HepG2 (cell line): ENCODE data around the gene PPP2R5C. TPM values are rescaled to one million over a fixed set of nuclear protein-coding genes. Genes with fewer than 3 reads are reported as not detected.

Experiments
- ATAC-seq: fragments of 200-7000 bp; cut with Tn5 transposase; 3 replicates; pipeline ENCODE4 v1.9.1; 2020; ENCODE audit warnings: mild to moderate bottlenecking, moderate library complexity
- BruUV-seq: library from RNA; stranded (reverse); fragments of 400-500 nt; replicated peaks from 2 replicates; lab custom pipeline; 2021; lab: Mats Ljungman, UMichigan
- CTCF ChIA-PET: fragments of 300-600 bp; formaldehyde crosslinking; extraction: SDS; loops from one replicate; lab custom pipeline; 2021; ENCODE audit warnings: low total read pairs, inconsistent platforms, low intra/inter-chr PET ratio; lab: Yijun Ruan, JAX
- POLR2A ChIA-PET: fragments of 350-600 bp; sonication (Branson Sonifier 250); formaldehyde crosslinking; loops from one replicate; lab custom pipeline; 2020; ENCODE audit warnings: antibody characterized with exemption, inconsistent platforms; lab: Yijun Ruan, JAX
- DNase-seq: peaks from one replicate; pipeline ENCODE4 v3.0.0-alpha.2; 2015; ENCODE audit warnings: low spot score
- FAIRE-seq: peaks from 3 replicates; lab custom pipeline; 2011; peaks lifted over from hg19 to GRCh38; lab: Jason Lieb, UNC
- H2AFZ ChIP-seq: one replicate; pipeline ENCODE4 v1.6.1; 2011; ENCODE audit warnings: low read length, inconsistent platforms
- H3K27ac ChIP-seq: fragments of 300-600 bp; 3 replicates; pipeline ENCODE4 v1.8.0; 2011; ENCODE audit warnings: mixed run types, mild to moderate bottlenecking, mixed read lengths, low read length, inconsistent platforms; ENCODE audit not compliant: insufficient read depth; ENCODE audit errors: extremely low read length
- H3K27me3 ChIP-seq, 2 experiments: fragments of 200-600 bp in 1 of 2; 2 replicates in 1 of 2; 3 replicates in 1 of 2; pipeline versions ENCODE4 v1.6.0 to v1.8.0; 2011; ENCODE audit warnings: low read length in 2 of 2, mild to moderate bottlenecking in 2 of 2, moderate library complexity in 2 of 2, inconsistent platforms in 1 of 2; ENCODE audit not compliant: insufficient read depth in 2 of 2, control insufficient read depth in 1 of 2
- H3K36me3 ChIP-seq, 2 experiments: fragments of 200-600 bp in 1 of 2; replicated peaks in 1 of 2; 2 replicates in 1 of 2; 3 replicates in 1 of 2; pipeline versions ENCODE4 v1.5.1 to v1.8.0; 2011; ENCODE audit warnings: low read length in 2 of 2, inconsistent platforms in 1 of 2; ENCODE audit not compliant: insufficient read depth in 2 of 2, control insufficient read depth in 1 of 2
- H3K4me1 ChIP-seq: 2 replicates; pipeline ENCODE4 v1.5.1; 2012; ENCODE audit warnings: low read length, inconsistent platforms; ENCODE audit not compliant: insufficient read depth
- H3K4me2 ChIP-seq: 2 replicates; pipeline ENCODE4 v1.6.0; 2011; ENCODE audit warnings: low read depth, low read length, inconsistent platforms
- H3K4me3 ChIP-seq, 3 experiments: fragments of 200-600 bp in 1 of 3; sonication (generic), shearing (Covaris generic) in 1 of 3; replicated peaks in 1 of 3; 2 replicates each; pipeline ENCODE4 v1.5.1; 2011 to 2016; ENCODE audit warnings: low read length in 3 of 3, inconsistent platforms in 2 of 3, low read depth in 2 of 3, mild to moderate bottlenecking in 2 of 3, control low read depth in 1 of 3, mixed read lengths in 1 of 3; ENCODE audit not compliant: insufficient read depth in 1 of 3
- H3K79me2 ChIP-seq: one replicate; pipeline ENCODE4 v1.6.1; 2011; ENCODE audit warnings: low read length, inconsistent platforms; ENCODE audit not compliant: insufficient read depth
- H3K9ac ChIP-seq: 2 replicates; pipeline ENCODE4 v1.6.0; 2011; ENCODE audit warnings: mild to moderate bottlenecking, low read depth, low read length, inconsistent platforms; ENCODE audit not compliant: insufficient read depth
- H3K9me3 ChIP-seq: 2 replicates; pipeline ENCODE4 v1.5.1; 2012; ENCODE audit warnings: mild to moderate bottlenecking, low read length
- H4K20me1 ChIP-seq: 2 replicates; pipeline ENCODE4 v1.6.0; 2011; ENCODE audit warnings: inconsistent platforms, mild to moderate bottlenecking, low read length, moderate library complexity; ENCODE audit not compliant: insufficient read depth
- FIP1L1 ChIP-seq: fragments of 200-400 bp; formaldehyde crosslinking; IDR thresholded peaks from 2 replicates; pipeline ENCODE4 v1.6.1; 2018; ENCODE audit warnings: low read depth, mild to moderate bottlenecking, low read length, moderate library complexity, borderline replicate concordance; ENCODE audit not compliant: insufficient read depth
- PAX8 ChIP-seq: sonication (generic); formaldehyde crosslinking; IDR thresholded peaks from 2 replicates; pipeline ENCODE4 v1.8.0; 2022; ENCODE audit warnings: mild to moderate bottlenecking, missing genetic modification reagents, borderline replicate concordance
- ZNF431 ChIP-seq: sonication (generic); formaldehyde crosslinking; IDR thresholded peaks from 2 replicates; pipeline ENCODE4 v1.9.0; 2022; ENCODE audit warnings: missing genetic modification reagents, low read depth, mild to moderate bottlenecking, borderline replicate concordance
- ZNF530 ChIP-seq: sonication (generic); formaldehyde crosslinking; IDR thresholded peaks from 2 replicates; pipeline ENCODE4 v1.5.0; 2020; ENCODE audit warnings: low read depth, mild to moderate bottlenecking, missing genetic modification reagents
- WGBS: methylation state at CpG from one replicate; pipeline ENCODE4 v1.1.6; 2017; ENCODE audit warnings: low lambda C conversion rate; 5-methylcytosine and 5-hydroxymethylcytosine counted together
- in situ Hi-C: cut with HindIII; loops from 2 replicates; pipeline ENCODE4 v1.10.0; 2017; ENCODE audit warnings: low pct_unique_long_range_greater_than_20kb; ENCODE audit not compliant: extremely low pct_ligation_motif_present
- intact Hi-C: fragments of 100-400 bp; cut with micrococcal nuclease; formaldehyde crosslinking; loops from one replicate; pipeline ENCODE4 v1.10.0; 2022; ENCODE audit not compliant: unreplicated experiment
- polyA plus RNA-seq, 8 experiments: library from polyadenylated mRNA; depleted of rRNA in 3 of 8; stranded (reverse) in 7 of 8; unstranded in 1 of 8; fragments of >200 nt; fragmentation: Illumina TruSeq in 4 of 8; extraction: Trizol in 4 of 8; gene quantifications; 2 replicates each; pipeline versions ENCODE4 v1.2.1 to v1.2.3, GENCODE V29; 2011 to 2016; ENCODE audit warnings: low read depth in 4 of 8, missing spikeins in 1 of 8, mixed read lengths in 1 of 8; ENCODE audit not compliant: insufficient read depth in 1 of 8
- total RNA-seq, 5 experiments: library from RNA; depleted of rRNA; stranded (reverse); fragments of >200 nt; fragmentation: Illumina TruSeq; extraction: Trizol; gene quantifications; 2 replicates each; pipeline ENCODE4 v1.2.3, GENCODE V29; 2016; ENCODE audit warnings: low read depth in 1 of 5
- TF ChIP-seq, protein P1 (sequence below): sonication (generic); formaldehyde crosslinking; IDR thresholded peaks from 2 replicates; pipeline ENCODE4 v1.5.0; 2020; ENCODE audit warnings: missing genetic modification reagents
- TF ChIP-seq, protein P2 (sequence below): IDR thresholded peaks from 2 replicates; pipeline ENCODE4 v1.6.1; 2016; ENCODE audit warnings: low read depth, missing genetic modification reagents, missing compliant biosample characterization
- TF ChIP-seq, protein P3 (sequence below), 2 experiments: sonication (generic) in 1 of 2; formaldehyde crosslinking in 1 of 2; IDR thresholded peaks; 2 replicates each; pipeline versions ENCODE4 v1.5.1 to v1.6.1; 2011 to 2020; ENCODE audit warnings: borderline replicate concordance in 1 of 2, low read depth in 1 of 2, low read length in 1 of 2, mild to moderate bottlenecking in 1 of 2, missing genetic modification reagents in 1 of 2, moderate library complexity in 1 of 2
- TF ChIP-seq, protein P4 (sequence below): fragments of 450-650 bp; IDR thresholded peaks from 2 replicates; pipeline ENCODE4 v1.6.1; 2016

PPP2R5C gene
- total and polyA plus RNA-seq, 2 of the 13 experiments (the other 11 are each of a cell fraction or from before 2014, with no cell fraction given): 74.3 to 78.5 TPM

DNA sequence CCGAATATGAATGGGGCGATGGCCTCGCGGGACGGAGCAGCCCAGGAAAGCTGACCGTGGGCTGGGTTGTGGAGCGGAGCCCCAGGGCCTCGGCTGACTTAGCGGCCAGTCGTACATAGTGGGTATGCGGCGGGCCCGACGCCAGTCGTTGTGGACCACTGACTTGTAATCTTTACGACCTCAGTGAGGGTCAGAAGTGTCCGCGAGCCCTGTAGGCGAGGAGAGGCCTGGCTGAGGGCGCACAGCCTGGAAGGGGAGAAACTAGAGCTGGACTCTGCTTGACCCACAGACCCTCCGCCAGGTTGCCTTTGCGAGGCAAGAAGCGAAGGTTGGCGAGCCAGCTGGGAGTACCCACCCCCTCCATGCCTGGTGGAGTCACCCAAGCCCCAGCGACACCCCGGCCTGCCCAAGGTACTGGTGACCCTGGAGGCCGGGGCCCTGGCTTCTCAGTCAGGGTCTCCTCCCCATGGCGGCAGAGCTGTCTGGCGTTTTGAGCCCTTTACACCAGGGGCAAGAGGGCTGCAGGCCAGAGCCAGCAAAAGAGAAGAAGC lies 187.2 kb downstream of the PPP2R5C start:
- intact Hi-C loops: loop anchor here (2.0 to 5.0 kb wide), 2 partner anchors 140 to 241 kb away; no protein-coding TSS in a partner anchor
- BruUV-seq: TSS peak; percentile 90
- TF ChIP-seq, protein P1, sequence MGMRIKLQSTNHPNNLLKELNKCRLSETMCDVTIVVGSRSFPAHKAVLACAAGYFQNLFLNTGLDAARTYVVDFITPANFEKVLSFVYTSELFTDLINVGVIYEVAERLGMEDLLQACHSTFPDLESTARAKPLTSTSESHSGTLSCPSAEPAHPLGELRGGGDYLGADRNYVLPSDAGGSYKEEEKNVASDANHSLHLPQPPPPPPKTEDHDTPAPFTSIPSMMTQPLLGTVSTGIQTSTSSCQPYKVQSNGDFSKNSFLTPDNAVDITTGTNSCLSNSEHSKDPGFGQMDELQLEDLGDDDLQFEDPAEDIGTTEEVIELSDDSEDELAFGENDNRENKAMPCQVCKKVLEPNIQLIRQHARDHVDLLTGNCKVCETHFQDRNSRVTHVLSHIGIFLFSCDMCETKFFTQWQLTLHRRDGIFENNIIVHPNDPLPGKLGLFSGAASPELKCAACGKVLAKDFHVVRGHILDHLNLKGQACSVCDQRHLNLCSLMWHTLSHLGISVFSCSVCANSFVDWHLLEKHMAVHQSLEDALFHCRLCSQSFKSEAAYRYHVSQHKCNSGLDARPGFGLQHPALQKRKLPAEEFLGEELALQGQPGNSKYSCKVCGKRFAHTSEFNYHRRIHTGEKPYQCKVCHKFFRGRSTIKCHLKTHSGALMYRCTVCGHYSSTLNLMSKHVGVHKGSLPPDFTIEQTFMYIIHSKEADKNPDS (CRISPR knock-in tag): no peak
- TF ChIP-seq ZNF530 (no peak), ZNF431 (0 out of 2 replicates have a peak, but pooled peaks have one; percentile 25), PAX8 (no peak), FIP1L1 (no peak)
- TF ChIP-seq, protein P2, sequence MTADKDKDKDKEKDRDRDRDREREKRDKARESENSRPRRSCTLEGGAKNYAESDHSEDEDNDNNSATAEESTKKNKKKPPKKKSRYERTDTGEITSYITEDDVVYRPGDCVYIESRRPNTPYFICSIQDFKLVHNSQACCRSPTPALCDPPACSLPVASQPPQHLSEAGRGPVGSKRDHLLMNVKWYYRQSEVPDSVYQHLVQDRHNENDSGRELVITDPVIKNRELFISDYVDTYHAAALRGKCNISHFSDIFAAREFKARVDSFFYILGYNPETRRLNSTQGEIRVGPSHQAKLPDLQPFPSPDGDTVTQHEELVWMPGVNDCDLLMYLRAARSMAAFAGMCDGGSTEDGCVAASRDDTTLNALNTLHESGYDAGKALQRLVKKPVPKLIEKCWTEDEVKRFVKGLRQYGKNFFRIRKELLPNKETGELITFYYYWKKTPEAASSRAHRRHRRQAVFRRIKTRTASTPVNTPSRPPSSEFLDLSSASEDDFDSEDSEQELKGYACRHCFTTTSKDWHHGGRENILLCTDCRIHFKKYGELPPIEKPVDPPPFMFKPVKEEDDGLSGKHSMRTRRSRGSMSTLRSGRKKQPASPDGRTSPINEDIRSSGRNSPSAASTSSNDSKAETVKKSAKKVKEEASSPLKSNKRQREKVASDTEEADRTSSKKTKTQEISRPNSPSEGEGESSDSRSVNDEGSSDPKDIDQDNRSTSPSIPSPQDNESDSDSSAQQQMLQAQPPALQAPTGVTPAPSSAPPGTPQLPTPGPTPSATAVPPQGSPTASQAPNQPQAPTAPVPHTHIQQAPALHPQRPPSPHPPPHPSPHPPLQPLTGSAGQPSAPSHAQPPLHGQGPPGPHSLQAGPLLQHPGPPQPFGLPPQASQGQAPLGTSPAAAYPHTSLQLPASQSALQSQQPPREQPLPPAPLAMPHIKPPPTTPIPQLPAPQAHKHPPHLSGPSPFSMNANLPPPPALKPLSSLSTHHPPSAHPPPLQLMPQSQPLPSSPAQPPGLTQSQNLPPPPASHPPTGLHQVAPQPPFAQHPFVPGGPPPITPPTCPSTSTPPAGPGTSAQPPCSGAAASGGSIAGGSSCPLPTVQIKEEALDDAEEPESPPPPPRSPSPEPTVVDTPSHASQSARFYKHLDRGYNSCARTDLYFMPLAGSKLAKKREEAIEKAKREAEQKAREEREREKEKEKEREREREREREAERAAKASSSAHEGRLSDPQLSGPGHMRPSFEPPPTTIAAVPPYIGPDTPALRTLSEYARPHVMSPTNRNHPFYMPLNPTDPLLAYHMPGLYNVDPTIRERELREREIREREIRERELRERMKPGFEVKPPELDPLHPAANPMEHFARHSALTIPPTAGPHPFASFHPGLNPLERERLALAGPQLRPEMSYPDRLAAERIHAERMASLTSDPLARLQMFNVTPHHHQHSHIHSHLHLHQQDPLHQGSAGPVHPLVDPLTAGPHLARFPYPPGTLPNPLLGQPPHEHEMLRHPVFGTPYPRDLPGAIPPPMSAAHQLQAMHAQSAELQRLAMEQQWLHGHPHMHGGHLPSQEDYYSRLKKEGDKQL: no peak
- TF ChIP-seq, protein P3, sequence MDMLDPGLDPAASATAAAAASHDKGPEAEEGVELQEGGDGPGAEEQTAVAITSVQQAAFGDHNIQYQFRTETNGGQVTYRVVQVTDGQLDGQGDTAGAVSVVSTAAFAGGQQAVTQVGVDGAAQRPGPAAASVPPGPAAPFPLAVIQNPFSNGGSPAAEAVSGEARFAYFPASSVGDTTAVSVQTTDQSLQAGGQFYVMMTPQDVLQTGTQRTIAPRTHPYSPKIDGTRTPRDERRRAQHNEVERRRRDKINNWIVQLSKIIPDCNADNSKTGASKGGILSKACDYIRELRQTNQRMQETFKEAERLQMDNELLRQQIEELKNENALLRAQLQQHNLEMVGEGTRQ (IDR thresholded peaks at IDR 0.05; ENCODE audit: low read depth, low read length): no peak
- TF ChIP-seq, protein P3 (CRISPR knock-in tag; IDR thresholded peaks at IDR 0.05; ENCODE audit: borderline replicate concordance): no peak
- TF ChIP-seq, protein P4, sequence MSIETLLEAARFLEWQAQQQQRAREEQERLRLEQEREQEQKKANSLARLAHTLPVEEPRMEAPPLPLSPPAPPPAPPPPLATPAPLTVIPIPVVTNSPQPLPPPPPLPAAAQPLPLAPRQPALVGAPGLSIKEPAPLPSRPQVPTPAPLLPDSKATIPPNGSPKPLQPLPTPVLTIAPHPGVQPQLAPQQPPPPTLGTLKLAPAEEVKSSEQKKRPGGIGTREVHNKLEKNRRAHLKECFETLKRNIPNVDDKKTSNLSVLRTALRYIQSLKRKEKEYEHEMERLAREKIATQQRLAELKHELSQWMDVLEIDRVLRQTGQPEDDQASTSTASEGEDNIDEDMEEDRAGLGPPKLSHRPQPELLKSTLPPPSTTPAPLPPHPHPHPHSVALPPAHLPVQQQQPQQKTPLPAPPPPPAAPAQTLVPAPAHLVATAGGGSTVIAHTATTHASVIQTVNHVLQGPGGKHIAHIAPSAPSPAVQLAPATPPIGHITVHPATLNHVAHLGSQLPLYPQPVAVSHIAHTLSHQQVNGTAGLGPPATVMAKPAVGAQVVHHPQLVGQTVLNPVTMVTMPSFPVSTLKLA: no peak

More for the DNA sequence above, 187.2 kb downstream of the PPP2R5C start:
- FAIRE-seq (no peak), DNase-seq (no peak), ATAC-seq (peak; percentile 32)
- H3K9me3 ChIP-seq: no peaks in the 10 kb centered on the region
- H3K4me2 ChIP-seq: peak overlapping the region; percentile 82
- H2AFZ ChIP-seq: no peak overlapping the region
- peak overlapping the region; percentile 95 for H3K9ac ChIP-seq
- H4K20me1 ChIP-seq: no peaks in the 10 kb centered on the region
- CTCF ChIA-PET: no interaction called here
- in situ Hi-C loops: no loop called here
- POLR2A ChIA-PET: interaction anchor here (0.9 to 2.3 kb wide), 12 partner anchors 10 to 591 kb away, joined by 3 to 17 read pairs (median 8); no protein-coding TSS in a partner anchor
- H3K36me3 ChIP-seq: no peaks in the 10 kb centered on the region
- peak overlapping the region; percentile 91 for H3K27ac ChIP-seq
- peaks cover 15% of the 10 kb centered on the region for H3K79me2 ChIP-seq
- peaks cover 20% of the 10 kb centered on the region for H3K4me1 ChIP-seq
- no peaks in the 10 kb centered on the region; a peak in 1 of 5 replicates for H3K27me3 ChIP-seq
- H3K4me3 ChIP-seq: peak overlapping the region; percentile 78 to 96 (median 91)
- WGBS: 0% methylated on average over 9 of the region's 29 CpGs
